Fibroblast of lung (primary cell): ENCODE measurements around the gene DENND6B.

ENCODE experiments used
- EZH2 ChIP-seq: IDR thresholded peaks from 2 replicates; pipeline ENCODE4 v1.5.1; 2012; ENCODE audit warnings: low read length, control low read depth, mild to moderate bottlenecking; ENCODE audit errors: missing control alignments
- TF ChIP-seq, protein P1 (sequence below), 2 donors: IDR thresholded peaks in 1 of 2; conservative IDR thresholded peaks in 1 of 2; 1 replicate in 1 of 2; 2 replicates in 1 of 2; pipeline ENCODE4 v1.5.1; 2011 to 2012; ENCODE audit warnings: low read length in 2 of 2, control low read depth in 1 of 2, inconsistent platforms in 1 of 2, low read depth in 1 of 2, mild to moderate bottlenecking in 1 of 2

DNA sequence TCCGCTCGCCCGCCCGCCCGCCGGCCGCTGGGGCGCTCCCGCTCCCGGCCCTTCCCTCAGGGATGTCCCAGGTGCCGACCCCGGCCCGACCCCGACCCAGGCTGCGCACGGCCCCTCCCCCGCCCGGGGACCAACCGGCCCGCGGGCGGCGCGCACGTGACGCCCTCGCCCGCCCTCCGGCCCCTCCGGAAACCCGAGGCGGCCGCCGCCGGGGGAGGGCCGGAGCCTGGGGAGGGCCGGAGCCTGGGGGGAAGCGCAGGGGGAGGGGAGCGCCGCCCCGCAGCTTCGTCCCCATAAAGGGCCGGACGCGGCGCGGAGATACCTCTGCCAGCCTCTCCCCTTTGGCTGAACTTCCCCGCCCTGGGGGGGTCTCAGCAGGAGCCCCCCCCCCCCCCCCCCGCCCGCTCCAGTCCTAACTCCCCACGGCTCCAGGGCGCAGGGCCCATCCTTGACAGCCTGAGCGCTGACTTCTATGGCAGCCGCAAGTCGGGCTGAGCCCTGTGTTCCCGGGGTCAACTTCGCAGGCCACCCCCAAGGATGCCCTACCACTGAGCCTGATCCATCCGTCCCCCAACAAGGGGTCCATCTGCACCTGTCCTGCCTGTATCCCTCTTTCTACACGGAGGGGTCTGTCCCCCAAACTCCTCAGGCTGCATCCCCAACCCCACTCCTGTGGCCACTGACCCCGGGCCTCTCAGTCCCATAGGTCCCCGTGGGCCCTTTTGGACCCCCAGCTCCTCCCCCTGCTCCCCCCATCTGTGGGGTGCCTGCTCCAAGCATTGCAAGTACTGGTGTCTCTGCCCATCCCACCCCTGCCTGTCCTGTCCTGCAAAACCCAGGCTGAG lies 65.0 kb downstream of the DENND6B start, which contains the start of gene MAPK12:
- TF ChIP-seq, protein P1, sequence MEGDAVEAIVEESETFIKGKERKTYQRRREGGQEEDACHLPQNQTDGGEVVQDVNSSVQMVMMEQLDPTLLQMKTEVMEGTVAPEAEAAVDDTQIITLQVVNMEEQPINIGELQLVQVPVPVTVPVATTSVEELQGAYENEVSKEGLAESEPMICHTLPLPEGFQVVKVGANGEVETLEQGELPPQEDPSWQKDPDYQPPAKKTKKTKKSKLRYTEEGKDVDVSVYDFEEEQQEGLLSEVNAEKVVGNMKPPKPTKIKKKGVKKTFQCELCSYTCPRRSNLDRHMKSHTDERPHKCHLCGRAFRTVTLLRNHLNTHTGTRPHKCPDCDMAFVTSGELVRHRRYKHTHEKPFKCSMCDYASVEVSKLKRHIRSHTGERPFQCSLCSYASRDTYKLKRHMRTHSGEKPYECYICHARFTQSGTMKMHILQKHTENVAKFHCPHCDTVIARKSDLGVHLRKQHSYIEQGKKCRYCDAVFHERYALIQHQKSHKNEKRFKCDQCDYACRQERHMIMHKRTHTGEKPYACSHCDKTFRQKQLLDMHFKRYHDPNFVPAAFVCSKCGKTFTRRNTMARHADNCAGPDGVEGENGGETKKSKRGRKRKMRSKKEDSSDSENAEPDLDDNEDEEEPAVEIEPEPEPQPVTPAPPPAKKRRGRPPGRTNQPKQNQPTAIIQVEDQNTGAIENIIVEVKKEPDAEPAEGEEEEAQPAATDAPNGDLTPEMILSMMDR (conservative IDR thresholded peaks at IDR 0.05 in 1 of 2, IDR thresholded peaks at IDR 0.05 in 1 of 2; ENCODE audit: low read depth in 1 of 2, low read length in 2 of 2), result no peak
- no peak for TF ChIP-seq EZH2
